NCI-H128 (cell line): ENCODE data around the gene ANKRD62.
"Not testable (repeated sequence)": the region's sequence is repeated elsewhere in the genome, so short reads cannot be mapped to it uniquely, and the experiment has no call there.

Experiments used
- DNase-seq: peaks from one replicate; lab custom pipeline; 2025; ENCODE audit not compliant: unreplicated experiment; lab: John Stamatoyannopoulos, UW

ANKRD62 gene

DNA sequence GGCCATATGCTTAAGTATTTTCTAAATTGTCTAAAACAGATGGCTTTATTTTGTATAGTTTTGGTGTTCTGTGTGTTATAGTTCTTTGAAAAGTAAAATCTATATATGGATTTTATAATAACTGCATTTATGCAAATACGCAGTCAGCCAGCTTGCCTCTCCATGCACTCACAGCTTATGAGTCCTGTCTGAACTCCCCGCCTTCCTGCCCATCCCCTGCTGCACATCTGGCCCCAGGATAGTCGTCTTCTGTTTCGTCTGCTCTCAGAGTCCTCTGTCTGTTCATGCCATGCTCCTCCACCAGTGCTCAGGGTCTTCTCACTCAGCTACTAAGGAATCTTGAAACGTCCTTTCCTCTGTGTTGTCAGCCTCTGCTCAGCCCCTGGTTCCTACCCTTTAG, 28.2 kb upstream of the ANKRD62 start:
- DNase-seq: no peak

DNA sequence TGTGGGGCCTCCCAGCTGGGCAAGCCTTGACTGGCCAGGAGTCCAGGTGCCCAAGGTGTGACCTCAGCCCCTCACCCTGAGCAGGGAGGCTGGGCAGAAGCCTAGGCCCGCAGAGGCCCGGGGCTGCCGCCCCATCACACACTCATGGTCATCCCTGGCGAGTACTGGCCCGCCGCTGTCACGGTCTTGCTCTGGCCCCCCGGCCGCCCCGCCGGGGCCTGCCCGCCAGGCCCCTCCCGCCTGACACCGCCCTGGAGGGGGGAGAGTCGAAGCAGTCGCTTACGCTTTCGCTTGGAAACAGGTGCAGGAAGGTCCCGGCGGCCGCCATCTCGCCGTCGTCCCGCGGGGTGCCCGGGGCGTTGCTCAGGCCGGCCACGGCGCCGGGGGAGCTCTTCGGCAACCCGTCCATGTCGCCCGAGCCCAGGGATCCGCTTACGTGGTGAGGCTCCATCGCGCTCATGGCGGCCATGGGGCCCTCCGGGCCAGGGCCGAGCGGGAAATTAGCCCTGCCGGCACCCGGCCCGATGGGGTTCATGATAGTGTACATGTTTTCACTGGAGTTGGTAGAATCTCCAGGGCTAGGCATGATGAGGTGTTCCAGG, 26.6 kb upstream of the ANKRD62 start:
- no peak for DNase-seq

DNA sequence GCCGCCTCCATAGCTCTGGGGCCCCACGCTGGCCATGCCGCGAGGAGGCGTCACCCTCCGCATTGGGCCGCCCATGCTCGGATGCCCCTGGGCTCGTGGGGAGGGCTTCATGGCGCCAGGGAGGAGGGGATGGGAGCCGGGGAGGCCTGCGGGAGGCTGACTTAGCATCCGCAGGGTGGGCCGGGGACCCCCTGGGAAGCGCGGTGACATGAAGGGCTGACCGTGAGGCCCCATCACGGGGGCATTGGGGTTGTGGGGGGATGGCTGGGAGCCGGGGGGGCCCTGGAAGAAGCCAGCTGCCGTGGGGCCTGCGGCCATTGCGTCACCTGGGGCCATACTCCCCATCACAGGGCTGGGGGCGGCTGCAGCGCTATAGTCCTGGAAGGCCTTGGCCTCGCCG, 26.0 kb upstream of the ANKRD62 start:
- no peak for DNase-seq

DNA sequence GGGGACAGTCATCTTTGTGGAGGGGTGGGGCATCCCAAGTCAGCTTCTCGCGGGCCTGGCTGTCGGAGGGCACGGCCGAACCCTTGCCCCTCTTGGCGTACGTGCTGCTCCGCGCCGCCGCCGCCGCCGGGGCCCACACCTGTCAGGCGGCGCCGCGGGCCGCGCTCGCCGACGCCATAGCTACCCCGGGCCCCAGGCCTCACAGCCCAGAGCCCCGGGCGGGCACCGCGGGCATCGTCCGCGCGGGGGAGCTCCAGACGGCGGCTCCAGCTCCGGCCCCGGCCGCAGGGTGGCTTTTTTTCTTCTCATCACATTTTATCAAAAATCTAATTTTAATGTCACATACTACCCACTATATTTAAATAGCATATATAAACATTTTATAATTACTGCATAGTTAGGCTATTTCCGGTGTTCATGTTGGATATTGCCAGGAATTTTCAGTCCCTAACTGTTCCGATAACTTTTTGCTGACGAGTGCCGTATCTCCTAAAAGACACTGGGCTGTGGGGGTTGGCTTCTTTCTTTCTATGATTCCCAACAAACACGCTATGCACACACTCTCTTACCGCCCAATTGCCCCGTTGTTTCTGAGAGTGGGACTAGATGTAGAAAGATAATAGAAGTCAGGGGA, 25.2 kb upstream of the ANKRD62 start:
- DNase-seq: not testable (repeated sequence)

DNA sequence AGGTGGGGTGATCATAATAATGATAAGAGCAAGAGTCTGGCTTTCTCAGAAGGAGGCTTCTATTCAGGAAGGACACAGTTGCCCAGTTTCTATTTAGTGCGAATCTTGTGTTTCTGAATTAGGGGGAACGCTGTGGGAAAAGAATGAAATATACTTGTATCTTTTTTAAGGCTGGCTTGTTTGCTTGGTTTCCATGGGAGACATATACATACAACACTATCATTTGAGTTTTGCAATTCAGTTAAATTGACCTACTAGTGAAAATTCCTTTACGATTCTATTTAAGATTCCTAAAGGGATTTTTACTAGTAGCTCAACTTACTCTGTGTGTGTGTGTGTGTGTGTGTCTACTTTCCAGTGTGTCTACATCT, 24.7 kb upstream of the ANKRD62 start:
- DNase-seq: no peak

DNA sequence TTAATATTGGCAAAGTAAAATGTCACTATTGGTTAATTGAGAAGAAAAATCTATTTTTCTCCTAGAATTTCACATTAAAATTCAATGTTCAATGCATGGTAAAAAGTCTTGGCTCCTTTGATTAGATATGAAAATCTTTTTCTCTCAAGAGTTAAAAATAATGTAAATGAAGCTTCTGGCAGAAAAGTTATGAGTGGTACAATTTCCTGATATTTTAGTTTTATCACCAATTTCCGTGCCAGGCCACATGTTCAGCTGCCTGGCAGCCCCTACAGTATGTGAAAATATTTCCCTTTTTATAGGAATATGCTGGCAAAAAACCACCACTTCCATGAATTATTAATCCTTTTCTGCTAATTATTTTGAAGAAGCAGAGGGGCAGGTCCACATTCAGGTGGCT, 22.6 kb upstream of the ANKRD62 start:
- DNase-seq: not testable (repeated sequence)

DNA sequence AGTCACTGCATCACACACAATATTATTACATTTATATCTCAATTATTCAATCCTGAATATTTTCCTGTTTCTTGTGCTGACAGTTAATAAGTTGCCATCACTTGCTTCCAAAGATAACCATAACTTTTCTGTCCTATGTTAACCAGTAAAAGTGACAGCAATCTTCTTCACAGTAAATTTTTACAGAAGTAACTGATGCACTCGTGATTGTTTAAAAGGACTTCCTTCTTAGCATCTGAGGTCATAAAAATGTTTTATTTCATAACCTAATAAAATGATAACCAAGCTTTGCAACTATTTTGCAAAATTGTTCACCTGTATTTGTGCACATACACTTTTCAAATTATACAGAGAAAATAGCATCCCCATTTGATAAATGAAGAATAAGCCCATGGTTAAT, 20.6 kb upstream of the ANKRD62 start:
- DNase-seq: no peak

DNA sequence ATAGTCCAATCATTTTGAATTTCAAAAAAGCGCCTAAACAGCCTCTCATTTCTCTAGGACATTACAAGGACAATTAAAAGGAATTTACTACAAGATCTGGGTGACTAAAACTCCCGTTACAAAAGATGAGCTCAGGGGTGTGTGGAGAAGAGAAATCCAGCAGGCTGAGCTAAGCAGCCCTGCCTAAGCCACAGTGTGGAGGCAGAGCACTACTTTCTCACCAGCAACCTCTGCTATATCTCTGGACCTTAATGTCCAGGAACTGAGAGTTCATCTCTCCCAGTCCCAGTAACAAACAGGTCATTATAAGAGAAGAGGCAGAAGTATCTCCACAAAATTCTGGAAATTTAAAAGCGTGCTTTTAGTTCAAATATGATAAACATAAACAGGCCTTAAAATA, 18.9 kb upstream of the ANKRD62 start:
- DNase-seq: no peak

DNA sequence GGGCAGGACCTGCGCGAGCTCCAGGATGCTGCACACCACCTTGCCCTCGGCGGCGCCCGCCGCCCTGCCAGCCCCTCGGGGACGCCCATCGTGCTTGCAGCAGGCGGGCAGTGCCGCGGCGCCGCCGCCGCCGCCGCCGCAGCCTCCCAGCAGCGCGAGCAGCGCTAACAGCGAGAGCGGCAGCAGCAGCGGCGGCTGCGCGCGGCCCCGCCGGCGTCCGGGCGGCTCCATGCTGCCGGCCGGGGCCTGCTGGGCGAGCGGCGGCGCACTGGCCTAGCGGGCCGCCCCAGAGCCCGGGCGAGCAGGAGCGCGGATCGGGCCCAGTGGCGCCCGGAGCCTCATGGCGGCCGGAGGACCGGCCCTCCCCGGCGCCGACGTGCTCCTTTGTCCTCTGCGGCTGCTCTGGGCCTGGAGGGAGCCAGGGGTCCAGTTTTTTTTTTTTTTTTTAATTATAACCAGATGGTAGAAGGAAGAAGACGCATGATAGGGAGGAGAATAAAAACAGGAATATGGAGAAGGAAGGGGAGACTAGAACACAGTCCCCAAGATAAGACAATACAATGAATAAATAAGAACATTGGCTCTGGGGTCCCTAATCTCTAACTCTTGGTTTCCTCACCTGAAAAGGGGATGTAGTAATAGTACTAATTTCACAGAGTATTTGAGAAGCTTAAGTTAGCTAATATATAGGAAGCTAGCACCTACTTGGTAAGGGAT, 17.1 kb upstream of the ANKRD62 start:
- no peak for DNase-seq

DNA sequence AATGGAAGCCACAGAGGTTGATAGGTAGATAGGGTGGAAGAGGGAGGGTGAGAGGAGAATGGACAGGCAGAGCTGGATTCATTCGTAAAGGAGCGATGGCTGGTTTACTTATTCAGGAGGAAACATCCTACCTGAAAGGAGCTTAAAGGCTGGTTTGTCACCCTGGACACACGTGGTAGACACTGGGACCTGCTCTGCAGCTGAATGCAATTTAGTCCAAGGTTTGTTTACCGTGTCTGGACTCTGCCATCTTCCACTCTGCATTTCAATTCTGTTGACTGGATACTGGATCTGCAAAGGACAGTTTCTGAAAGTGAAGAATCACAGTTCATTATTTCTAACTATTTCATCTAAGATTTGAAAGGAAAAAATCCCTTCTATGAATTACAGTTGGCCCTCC, 15.6 kb upstream of the ANKRD62 start:
- not testable (repeated sequence) for DNase-seq

DNA sequence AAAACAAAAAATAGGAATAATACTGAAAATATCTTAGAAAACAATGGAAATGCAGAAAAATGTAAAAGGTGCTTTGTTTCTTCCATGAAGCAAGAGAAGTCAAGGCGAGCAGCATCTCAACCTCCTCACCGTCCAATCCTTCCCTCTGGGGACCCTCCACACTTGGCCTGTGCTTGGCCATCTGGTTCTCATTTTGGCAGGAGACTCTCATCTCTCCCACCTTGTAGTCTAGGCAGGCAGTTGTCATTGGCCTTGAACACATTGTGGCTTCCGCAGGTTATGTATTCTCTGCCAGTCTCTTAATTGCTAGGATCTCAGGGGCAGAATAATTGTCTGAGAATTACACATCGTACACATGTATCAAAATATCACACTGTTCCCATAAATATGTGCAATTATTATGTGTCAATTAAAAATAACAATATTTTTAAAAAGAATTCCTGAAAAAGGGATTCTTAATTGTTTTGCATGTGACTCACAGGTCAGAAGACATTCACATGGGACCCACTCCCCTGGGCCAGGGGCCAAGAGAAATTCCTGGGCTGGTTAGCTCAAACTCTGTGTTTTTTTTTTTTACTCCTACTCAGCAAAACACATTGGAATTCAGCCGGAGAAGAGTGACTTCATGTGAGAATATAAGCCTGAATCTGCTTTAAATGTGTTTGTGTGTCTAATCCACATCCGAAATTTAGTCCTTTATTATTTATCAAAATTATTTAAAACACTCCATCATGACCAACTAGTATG, 14.0 kb upstream of the ANKRD62 start:
- no peak for DNase-seq

DNA sequence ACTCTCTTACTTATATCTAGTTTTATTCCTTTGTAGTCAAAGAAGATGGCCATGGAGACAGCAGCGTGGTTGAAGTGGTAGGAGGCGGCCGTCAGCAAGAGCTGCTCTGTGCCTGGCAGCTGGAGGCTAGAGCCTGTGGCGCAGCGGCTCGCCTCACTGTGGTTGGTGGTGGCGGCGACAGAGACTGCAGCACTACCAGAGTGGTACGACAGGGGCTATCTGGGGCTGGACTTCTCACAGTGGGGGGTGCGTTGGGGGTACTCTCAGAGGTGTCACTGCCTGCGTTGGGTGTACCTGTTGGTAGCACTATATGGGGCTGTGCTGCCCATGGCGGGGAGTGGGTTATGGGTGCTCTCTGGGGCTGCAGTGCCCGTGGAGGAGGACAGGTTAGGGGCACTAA, 8.5 kb upstream of the ANKRD62 start:
- no peak for DNase-seq

DNA sequence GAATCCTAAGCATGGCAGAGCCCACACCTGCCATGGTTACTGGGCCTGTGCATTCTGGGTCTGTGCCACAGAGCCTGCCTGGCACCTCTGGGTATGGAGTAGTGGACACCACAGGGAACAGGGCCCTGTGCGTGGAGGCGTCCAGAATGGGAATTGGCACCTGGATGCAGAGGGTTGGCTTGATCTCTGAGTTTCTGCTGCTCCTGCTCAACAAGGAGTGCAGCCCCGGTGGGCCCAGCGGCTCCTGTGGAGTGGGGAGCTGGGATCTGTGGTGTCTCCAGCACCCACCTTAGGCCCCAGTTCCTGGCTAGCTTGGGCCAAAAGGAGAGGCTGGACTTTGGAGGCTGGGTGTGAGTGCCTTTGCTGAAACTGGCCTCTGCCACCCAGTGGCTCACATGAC, 7.9 kb upstream of the ANKRD62 start:
- DNase-seq: no peak

DNA sequence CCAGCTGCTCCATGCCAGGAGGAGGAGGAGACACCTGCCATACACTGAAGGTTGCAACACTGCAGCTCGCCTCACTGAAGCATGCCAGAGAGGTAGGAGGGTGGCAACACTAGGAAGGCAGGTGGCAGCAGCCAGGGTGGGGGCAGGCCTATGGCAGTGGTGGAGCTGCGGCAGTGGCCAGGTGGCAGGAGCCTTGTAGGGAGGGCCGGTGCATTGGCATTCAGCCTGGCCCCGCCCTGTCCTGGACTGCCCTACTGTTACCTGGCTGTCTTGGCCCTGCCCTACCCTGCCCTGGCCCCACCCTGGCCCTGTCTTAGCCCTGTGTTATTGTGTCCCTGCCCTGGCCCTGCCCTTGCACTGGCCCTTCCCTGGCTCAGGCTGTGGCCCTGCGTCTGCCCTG, 7.4 kb upstream of the ANKRD62 start:
- DNase-seq: no peak

DNA sequence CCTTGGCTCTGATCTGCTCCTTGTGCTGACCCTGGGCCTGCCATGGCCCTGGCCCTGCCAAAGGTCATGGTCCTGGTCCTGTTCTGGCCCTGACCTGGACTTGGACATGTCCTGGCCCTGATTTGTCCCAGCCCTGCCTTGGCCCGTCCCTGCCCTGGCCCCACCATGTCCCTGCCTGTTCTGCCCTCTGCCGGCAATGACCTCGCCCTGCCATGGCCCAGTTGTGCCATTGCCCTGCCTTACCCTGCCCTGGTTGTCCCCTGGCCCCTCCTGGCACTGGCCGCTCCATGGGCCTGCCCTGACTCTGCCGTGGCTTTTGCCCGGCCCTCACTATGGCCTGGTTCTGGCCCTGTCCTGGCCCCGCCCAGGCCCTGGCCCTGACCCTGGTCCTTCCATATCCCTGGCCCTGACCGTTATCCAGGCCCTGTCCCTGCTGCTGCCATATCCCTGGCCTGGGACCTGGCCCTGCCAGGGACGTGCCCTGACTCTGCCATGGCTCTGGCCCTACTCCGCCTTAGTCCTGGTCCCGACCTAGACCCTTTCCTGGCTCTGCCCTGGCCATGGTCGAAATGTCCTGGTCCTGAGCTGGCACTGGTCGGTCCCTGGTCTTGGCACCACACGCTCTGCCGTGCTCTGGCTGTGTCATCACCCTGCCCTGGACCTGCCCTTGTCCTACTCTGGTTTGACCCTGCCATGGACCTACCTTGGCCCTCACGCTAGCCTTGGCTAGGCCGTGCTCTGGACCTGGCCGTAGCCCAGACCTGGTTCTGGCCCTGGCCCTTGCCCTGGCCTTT, 6.8 kb upstream of the ANKRD62 start:
- no peak for DNase-seq

DNA sequence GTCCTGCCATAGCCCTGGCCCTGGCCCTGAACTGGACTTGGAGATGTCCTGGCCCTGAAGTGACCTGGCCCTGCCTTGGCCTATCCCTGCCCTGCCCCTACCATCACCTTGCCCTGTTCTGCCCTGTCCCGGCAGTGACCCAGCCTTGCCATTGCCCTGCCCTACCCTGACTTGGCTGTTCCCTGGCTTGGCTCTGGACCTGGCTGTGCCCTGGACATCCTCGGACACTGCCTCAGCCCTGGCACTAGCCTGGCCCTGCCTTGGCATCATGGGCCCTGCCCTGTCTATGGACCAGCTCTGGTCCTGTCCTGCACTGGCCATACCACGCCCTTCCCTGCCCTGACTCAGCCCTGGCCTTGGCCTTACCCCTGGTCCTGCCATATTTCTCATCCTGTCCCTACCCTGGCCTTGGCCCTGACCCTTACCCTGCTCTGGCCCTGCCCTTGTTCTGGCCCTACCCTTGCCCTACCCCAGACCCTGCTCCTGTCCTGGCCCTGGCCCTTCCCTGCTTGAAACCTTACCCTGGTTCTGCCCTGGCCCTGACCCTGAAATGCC, 6.1 kb upstream of the ANKRD62 start:
- DNase-seq: no peak

DNA sequence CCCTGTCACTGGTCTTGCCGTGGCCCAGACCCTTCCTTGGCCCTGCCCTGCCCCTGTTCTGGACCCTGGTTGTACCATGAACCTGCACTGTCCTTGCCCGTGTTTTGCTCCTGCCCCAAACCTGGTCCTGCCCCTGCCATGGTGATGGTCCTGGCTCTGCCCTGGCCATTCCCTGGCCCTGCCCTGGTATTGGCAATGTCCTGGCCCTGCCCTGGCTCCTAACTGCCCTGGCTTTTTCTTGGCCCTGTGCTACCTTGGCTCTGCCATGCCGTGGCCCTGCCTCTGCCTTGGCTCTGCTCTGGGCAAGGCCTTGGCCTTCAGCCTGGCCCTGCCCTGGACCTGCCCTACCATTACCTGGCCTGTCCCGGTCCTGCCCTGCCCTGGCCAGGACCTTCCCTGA, 5.5 kb upstream of the ANKRD62 start:
- no peak for DNase-seq

DNA sequence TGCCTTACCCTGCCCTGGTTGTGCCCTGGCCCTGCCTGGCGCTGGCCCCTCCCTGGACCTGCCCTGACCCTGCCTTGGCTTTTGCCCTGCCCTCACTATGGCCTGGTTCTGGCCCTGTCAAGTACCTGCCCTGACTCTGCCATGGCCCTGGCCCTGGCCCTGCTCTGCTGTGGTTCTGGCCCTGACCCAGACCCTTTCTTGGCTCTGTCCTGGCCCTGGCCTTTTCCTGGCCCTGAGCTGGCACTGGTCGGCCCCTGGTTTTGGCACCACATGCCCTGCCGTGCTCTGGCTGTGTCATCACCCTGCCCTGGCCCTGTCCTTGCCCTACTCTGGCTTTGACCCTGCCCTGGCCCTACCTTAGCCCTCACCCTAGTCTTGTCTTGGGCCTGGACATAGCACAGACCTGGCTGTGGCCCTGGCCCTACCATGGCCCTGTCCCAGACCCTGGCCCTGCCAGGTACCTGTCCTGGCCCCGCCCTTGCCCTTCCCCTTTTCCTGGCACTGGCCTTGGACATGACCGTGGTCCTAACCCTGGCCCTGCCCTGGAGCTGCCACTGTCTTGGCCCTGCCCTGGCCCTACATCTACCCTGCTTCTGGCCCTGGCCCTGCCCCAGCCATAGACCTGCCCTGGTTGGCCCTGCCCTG, 4.8 kb upstream of the ANKRD62 start:
- no peak for DNase-seq

DNA sequence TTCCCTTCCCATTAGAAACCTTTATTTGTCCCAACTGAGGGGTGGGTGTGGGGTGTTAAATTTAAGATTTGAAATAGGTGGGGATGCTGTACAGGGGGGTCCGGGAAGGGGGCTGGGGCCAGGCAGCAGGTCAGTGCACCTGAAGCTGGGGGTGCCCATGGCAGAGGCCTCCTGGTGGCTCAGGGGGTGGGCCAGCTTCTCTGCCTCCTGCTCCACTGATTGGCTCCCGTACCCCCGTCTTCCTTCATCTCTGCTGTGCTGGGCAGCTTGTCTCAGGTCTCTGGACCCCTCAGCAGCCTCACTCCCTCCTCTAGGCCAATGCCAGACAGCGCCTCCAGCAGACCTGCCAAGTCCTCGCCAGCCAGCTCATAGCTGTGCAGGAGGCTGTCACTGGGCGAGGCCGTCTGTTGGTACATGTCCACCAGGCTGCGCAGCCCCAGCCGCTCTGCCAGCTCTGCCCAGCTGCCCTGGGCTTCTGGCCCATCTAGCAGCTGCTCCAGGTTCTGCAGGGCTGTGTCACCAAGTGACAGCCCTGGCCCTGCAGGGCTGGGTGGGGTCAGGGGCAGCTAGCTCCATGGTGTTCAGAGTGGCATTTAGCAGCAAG, 2.0 kb upstream of the ANKRD62 start:
- DNase-seq: no peak
